ENCODE data around the gene EPB41L3.

GRCh38 chr18:5457462-5457957 lies 86.3 kb downstream of the EPB41L3 start:
- TF ChIP-seq CTCF (IDR thresholded peaks at IDR 0.05) (no peak), POLR2A (IDR thresholded peaks at IDR 0.05) (no peak), POLR2AphosphoS5 (IDR thresholded peaks at IDR 0.05) (no peak)

Data from prostate gland (tissue), 2 donors.